H9 (cell line): ENCODE results near the gene SUPT3H. TPM values are rescaled to one million over a fixed set of nuclear protein-coding genes. Genes with fewer than 3 reads are reported as not detected.

Experiments used
- DNase-seq: peaks from one replicate; pipeline ENCODE4 v3.0.0-alpha.2; 2017
- H2AFZ ChIP-seq: one replicate; pipeline ENCODE4 v1.6.1; 2013; ENCODE audit warnings: mild to moderate bottlenecking, low read length, control low read depth, moderate library complexity
- H2AK5ac ChIP-seq: 2 replicates; pipeline ENCODE4 v1.6.1; 2013; ENCODE audit warnings: low read length, control low read depth, mixed read lengths; ENCODE audit not compliant: insufficient read length
- H2BK120ac ChIP-seq: one replicate; pipeline ENCODE4 v1.6.1; 2013; ENCODE audit warnings: low read depth, mild to moderate bottlenecking, low read length, control low read depth, inconsistent platforms; ENCODE audit not compliant: poor library complexity, severe bottlenecking
- H2BK12ac ChIP-seq: 2 replicates; pipeline ENCODE4 v1.6.1; 2013; ENCODE audit warnings: low read length, control low read depth, mixed read lengths, low read depth; ENCODE audit not compliant: insufficient read length
- H2BK15ac ChIP-seq: 2 replicates; pipeline ENCODE4 v1.6.1; 2013; ENCODE audit warnings: low read depth, low read length, control low read depth
- H2BK20ac ChIP-seq: one replicate; pipeline ENCODE4 v1.6.1; 2013; ENCODE audit warnings: low read depth, mild to moderate bottlenecking, low read length, control low read depth, inconsistent platforms; ENCODE audit not compliant: poor library complexity, severe bottlenecking
- H2BK5ac ChIP-seq: 2 replicates; pipeline ENCODE4 v1.6.1; 2013; ENCODE audit warnings: low read length, control low read depth, mixed read lengths; ENCODE audit not compliant: insufficient read length
- H3K14ac ChIP-seq: 2 replicates; pipeline ENCODE4 v1.6.1; 2013; ENCODE audit warnings: low read length, control low read depth; ENCODE audit not compliant: insufficient read depth
- H3K18ac ChIP-seq: 2 replicates; pipeline ENCODE4 v1.6.1; 2013; ENCODE audit warnings: low read depth, mild to moderate bottlenecking, mixed read lengths, low read length, control low read depth; ENCODE audit not compliant: insufficient read length
- H3K23ac ChIP-seq: 2 replicates; pipeline ENCODE4 v1.6.1; 2013; ENCODE audit warnings: low read length, control low read depth, mixed read lengths, low read depth; ENCODE audit not compliant: insufficient read length
- H3K23me2 ChIP-seq: 2 replicates; pipeline ENCODE4 v1.6.1; 2013; ENCODE audit warnings: low read depth, mild to moderate bottlenecking, mixed read lengths, low read length, control low read depth; ENCODE audit not compliant: insufficient read length, poor library complexity, severe bottlenecking
- H3K27ac ChIP-seq: 2 replicates; pipeline ENCODE4 v1.5.1; 2013; ENCODE audit warnings: low read length, control low read depth, mixed read lengths, low read depth; ENCODE audit not compliant: insufficient read length
- H3K27me3 ChIP-seq: 2 replicates; pipeline ENCODE4 v1.6.1; 2013; ENCODE audit warnings: low read length, control low read depth, inconsistent platforms; ENCODE audit not compliant: insufficient read depth
- H3K4ac ChIP-seq: 2 replicates; pipeline ENCODE4 v1.6.1; 2013; ENCODE audit warnings: low read depth, mild to moderate bottlenecking, control low read depth, inconsistent platforms, low read length, moderate library complexity
- H3K4me1 ChIP-seq: 2 replicates; pipeline ENCODE4 v1.6.1; 2013; ENCODE audit warnings: low read length, control low read depth, inconsistent platforms; ENCODE audit not compliant: insufficient read depth
- H3K4me2 ChIP-seq: 2 replicates; pipeline ENCODE4 v1.6.1; 2013; ENCODE audit warnings: low read length, control low read depth, mixed read lengths; ENCODE audit not compliant: insufficient read length, insufficient read depth
- H3K56ac ChIP-seq: 2 replicates; pipeline ENCODE4 v1.6.1; 2013; ENCODE audit warnings: low read depth, mild to moderate bottlenecking, mixed read lengths, low read length, control low read depth; ENCODE audit not compliant: insufficient read length
- H3K79me1 ChIP-seq: 2 replicates; pipeline ENCODE4 v1.6.1; 2013; ENCODE audit warnings: low read depth, mild to moderate bottlenecking, moderate library complexity, low read length, control low read depth, inconsistent platforms; ENCODE audit not compliant: insufficient read depth, poor library complexity, severe bottlenecking
- H3K79me2 ChIP-seq: 2 replicates; pipeline ENCODE4 v1.6.1; 2013; ENCODE audit warnings: low read length, control low read depth, inconsistent platforms; ENCODE audit not compliant: insufficient read depth
- H3K9ac ChIP-seq: 2 replicates; pipeline ENCODE4 v1.6.1; 2013; ENCODE audit warnings: low read length, control low read depth, mixed read lengths; ENCODE audit not compliant: insufficient read length; ENCODE audit errors: extremely low read depth
- H3K9me3 ChIP-seq: one replicate; pipeline ENCODE4 v1.6.1; 2013; ENCODE audit warnings: low read depth, low read length, inconsistent platforms; ENCODE audit not compliant: control insufficient read depth
- H3T11ph ChIP-seq: one replicate; pipeline ENCODE4 v1.6.1; 2013; ENCODE audit warnings: mild to moderate bottlenecking, low read length, control low read depth, inconsistent platforms
- H4K20me1 ChIP-seq: one replicate; pipeline ENCODE4 v1.6.1; 2013; ENCODE audit not compliant: control insufficient read depth, insufficient read length, insufficient read depth
- H4K5ac ChIP-seq: 2 replicates; pipeline ENCODE4 v1.6.1; 2013; ENCODE audit warnings: low read depth, mild to moderate bottlenecking, mixed read lengths, low read length, control low read depth; ENCODE audit not compliant: insufficient read length
- H4K8ac ChIP-seq: replicated peaks from 2 replicates; pipeline ENCODE4 v1.6.1; 2013; ENCODE audit warnings: low read length, control low read depth, mixed read lengths, low read depth; ENCODE audit not compliant: insufficient read length
- H4K91ac ChIP-seq: 2 replicates; pipeline ENCODE4 v1.6.1; 2013; ENCODE audit warnings: low read depth, mild to moderate bottlenecking, moderate library complexity, mixed read lengths, low read length, control low read depth; ENCODE audit not compliant: insufficient read length
- H3K27ac Mint-ChIP-seq, 3 experiments: 2 replicates in 2 of 3; 3 replicates in 1 of 3; pipeline ENCODE4 v1.8.0; 2020 to 2021; ENCODE audit warnings: mixed read lengths in 3 of 3, mild to moderate bottlenecking in 1 of 3, moderate library complexity in 1 of 3
- H3K27me3 Mint-ChIP-seq: 2 replicates; pipeline ENCODE4 v1.8.0; 2021; ENCODE audit warnings: low read depth, mild to moderate bottlenecking, moderate library complexity, mixed read lengths
- H3K36me3 Mint-ChIP-seq, 3 experiments: 2 replicates in 2 of 3; 3 replicates in 1 of 3; pipeline ENCODE4 v1.8.0; 2020 to 2021; ENCODE audit warnings: low read depth in 3 of 3, mixed read lengths in 3 of 3; ENCODE audit not compliant: insufficient read depth in 1 of 3
- H3K4me1 Mint-ChIP-seq, 2 experiments: 2 replicates each; pipeline ENCODE4 v1.8.0; 2020; ENCODE audit warnings: mixed read lengths in 2 of 2
- H3K4me3 Mint-ChIP-seq, 2 experiments: 2 replicates in 1 of 2; 3 replicates in 1 of 2; pipeline ENCODE4 v1.8.0; 2020 to 2021; ENCODE audit warnings: mild to moderate bottlenecking in 2 of 2, mixed read lengths in 2 of 2, moderate library complexity in 1 of 2
- H3K9me3 Mint-ChIP-seq, 2 experiments: 2 replicates in 1 of 2; 3 replicates in 1 of 2; pipeline ENCODE4 v1.8.0; 2020; ENCODE audit warnings: mild to moderate bottlenecking in 2 of 2, mixed read lengths in 2 of 2, moderate library complexity in 1 of 2
- WGBS: extraction: QIAGEN DNeasy Blood & Tissue Kit; methylation state at CpG from one replicate; pipeline ENCODE4 v1.1.7; 2013; ENCODE audit warnings: missing lambda C conversion rate, low lambda C conversion rate, mixed read lengths; ENCODE audit not compliant: insufficient read length; ENCODE audit errors: extremely low coverage; 5-methylcytosine and 5-hydroxymethylcytosine counted together
- total RNA-seq: library from RNA; stranded (reverse); gene quantifications from 2 replicates; pipeline ENCODE4 v1.2.1, GENCODE V29; 2021
- TF ChIP-seq, protein P1 (sequence below): fragments of 200-600 bp; sonication (generic); conservative IDR thresholded peaks from 3 replicates; pipeline ENCODE4 v1.8.0; 2021; ENCODE audit warnings: antibody characterized with exemption, mild to moderate bottlenecking

The SUPT3H gene
- total RNA-seq, 1 experiment from 2014 or later = 22.5 TPM

DNA sequence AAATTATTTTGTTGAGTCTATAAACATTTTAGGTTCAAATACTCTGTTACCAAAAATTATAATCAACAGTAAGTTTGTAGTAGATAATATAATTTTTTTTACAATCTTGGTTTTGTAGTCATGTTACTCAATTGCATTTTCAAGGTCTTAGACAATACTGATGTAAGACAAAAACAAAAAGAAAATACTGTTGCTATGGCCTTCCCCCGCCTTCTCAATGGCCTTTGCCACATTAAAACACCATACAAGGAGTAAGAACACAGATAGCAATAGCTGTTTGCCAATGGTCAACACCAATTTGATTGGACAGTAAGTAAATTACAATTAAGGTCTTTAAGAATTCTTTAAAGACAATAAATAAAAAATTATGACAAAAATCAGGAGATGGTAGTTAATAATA lies 540.0 kb downstream of the SUPT3H start:
- Mint-ChIP-seq H3K27ac (no peak overlapping the region), H3K4me3 (no peak overlapping the region), H3K4me1 (no peaks in the 10 kb centered on the region; a peak in 1 of 4 replicates), H3K36me3 (no peaks in the 10 kb centered on the region), H3K9me3 (no peaks in the 10 kb centered on the region), H3K27me3 (no peaks in the 10 kb centered on the region)
- Histone ChIP-seq H3K79me1 (no peaks in the 10 kb centered on the region), H3K23ac (no peak overlapping the region), H3K27me3 (no peaks in the 10 kb centered on the region), H3K27ac (no peak overlapping the region), H3K18ac (no peak overlapping the region), H3K4me2 (no peak overlapping the region), H2BK20ac (no peak overlapping the region), H4K5ac (no peak overlapping the region), H3K9ac (no peak overlapping the region), H3K14ac (no peak overlapping the region), H2AFZ (no peak overlapping the region), H4K91ac (no peak overlapping the region), H2BK12ac (no peak overlapping the region), H2BK15ac (no peak overlapping the region), H2BK120ac (no peak overlapping the region), H3K4me1 (no peaks in the 10 kb centered on the region), H2BK5ac (no peak overlapping the region), H3T11ph (no peak overlapping the region), H4K8ac (no peak overlapping the region), H4K20me1 (no peaks in the 10 kb centered on the region), H2AK5ac (no peak overlapping the region), H3K79me2 (no peaks in the 10 kb centered on the region), H3K4ac (no peak overlapping the region), H3K23me2 (no peaks in the 10 kb centered on the region), H3K56ac (no peak overlapping the region), H3K9me3 (no peaks in the 10 kb centered on the region)
- no CpG with 5 or more reads among the region's 1 CpG for WGBS
- TF ChIP-seq, protein P1, sequence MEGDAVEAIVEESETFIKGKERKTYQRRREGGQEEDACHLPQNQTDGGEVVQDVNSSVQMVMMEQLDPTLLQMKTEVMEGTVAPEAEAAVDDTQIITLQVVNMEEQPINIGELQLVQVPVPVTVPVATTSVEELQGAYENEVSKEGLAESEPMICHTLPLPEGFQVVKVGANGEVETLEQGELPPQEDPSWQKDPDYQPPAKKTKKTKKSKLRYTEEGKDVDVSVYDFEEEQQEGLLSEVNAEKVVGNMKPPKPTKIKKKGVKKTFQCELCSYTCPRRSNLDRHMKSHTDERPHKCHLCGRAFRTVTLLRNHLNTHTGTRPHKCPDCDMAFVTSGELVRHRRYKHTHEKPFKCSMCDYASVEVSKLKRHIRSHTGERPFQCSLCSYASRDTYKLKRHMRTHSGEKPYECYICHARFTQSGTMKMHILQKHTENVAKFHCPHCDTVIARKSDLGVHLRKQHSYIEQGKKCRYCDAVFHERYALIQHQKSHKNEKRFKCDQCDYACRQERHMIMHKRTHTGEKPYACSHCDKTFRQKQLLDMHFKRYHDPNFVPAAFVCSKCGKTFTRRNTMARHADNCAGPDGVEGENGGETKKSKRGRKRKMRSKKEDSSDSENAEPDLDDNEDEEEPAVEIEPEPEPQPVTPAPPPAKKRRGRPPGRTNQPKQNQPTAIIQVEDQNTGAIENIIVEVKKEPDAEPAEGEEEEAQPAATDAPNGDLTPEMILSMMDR = no peak
- DNase-seq = no peak
